Measurements from ENCODE around the gene TRPM5.
A peak's percentile ranks its signal among the peaks of the same experiment; 100 is the strongest.

The TRPM5 gene

GRCh38 chr11:2470495-2470894 is 26.2 kb upstream of the TRPM5 start:
- no peak for DNase-seq

- no peak for DNase-seq
Measured at GRCh38 chr11:2468363-2469235, 24.3 kb upstream of the TRPM5 start.

GRCh38 chr11:2467695-2468055 is 23.4 kb upstream of the TRPM5 start:
- no peak for DNase-seq

- DNase-seq: peak; percentile 26
Measured at GRCh38 chr11:2466869-2467694, 22.8 kb upstream of the TRPM5 start.

GRCh38 chr11:2466069-2466801 is 21.9 kb upstream of the TRPM5 start:
- no peak for DNase-seq

DNA sequence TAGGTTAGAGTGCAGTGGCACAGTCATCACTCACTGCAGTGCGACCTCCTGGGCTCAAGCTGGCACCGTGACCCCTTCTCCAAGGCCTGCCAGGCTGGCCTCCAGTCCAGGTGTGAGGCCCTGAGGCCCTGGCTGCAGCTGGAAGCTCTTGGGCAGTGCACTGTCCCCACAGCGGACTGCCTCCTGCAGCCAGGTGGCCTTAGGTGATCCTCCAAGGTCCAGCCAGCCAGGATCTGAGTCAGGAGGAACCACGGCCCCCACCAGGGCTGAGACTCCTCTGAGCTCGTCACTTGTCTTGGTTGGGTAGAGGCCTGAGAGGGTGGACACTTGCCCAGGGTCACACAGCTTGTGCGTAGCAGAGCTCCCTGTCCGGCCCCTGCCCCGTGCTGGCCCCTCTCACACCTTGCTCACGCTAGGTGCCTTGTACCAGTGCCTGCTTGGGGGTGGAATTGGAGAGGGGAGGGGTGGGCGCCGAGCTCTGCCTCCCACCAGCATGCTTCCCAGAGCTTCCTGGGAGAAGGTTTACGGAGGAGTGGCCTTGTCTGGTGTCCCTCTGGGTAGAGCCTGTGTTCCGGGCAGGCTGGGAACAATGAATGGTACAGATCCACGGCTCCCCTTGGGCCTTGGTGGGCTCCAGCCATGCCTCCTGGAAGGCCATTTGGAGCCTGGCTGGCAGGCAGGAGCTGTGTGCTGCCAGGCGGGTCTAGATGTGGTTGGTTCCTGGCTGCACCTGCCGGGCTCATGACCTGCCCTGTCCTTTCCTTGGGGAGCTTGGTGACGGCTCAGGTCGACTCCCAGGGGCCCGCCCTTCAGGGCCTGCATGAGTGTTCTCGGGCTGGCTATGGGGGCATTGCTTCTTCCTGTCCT is 21.1 kb upstream of the TRPM5 start:
- DNase-seq: no peak

DNA sequence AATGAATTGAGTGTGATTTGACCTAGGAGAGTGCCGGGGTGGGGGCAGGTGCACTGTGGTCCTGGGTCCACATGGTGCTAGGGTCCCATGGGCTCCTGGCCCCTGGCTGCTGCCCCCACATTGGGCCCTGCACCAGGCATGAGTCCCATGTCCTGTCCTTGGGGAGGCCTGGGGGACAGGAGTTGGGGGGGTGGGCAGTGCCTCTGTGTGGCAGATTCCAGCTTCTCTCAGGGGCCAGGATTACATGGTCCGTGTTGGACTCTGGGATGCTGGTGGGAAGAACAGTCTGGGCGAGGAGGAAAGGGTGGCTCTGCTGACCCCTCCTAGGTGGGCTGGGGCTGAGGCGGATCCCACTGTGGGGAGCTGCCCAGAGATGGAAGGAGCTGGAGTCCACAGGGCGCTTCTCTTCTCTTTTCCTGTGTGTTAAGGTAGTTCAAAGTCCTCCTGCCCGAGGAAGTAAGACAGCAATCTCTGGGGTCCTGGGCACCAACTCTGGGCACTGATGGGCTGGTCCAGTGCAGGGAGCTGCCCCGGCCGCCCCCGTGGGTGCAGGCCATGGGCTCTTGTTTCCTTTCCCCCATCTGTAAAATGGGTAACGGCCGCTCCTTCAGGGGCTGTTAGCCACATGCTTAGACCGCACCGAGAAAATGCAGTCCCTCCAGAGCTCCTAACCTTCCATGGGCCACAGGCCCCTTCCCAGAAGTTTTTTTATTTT is 20.3 kb upstream of the TRPM5 start:
- DNase-seq: no peak

DNA sequence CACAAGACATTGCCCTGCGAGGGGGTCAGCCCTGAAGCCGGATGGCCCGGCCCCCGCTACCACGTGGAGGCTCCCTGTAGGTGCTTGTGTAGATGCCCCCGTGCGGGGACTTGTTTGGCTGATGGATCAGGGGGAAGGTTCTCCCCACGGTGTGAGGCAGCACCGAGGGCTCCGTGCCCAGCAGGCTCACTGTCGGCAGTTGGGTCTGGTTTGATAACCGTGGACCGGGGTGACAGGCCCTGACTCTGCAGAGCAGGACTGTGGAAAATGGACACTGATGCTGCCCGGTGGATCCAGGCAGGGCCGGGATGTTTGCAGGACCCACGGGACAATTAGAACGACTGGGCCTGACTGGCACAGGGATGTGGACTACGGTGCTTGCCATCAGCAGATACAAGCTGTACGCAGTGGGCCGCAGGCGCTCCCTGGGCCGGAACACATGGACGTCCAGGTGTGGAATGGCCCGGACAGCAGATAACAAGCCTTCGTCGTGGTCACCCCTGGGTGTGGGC is 19.5 kb upstream of the TRPM5 start:
- no peak for DNase-seq

GRCh38 chr11:2462986-2463765 is 18.9 kb upstream of the TRPM5 start:
- no peak for DNase-seq

- no peak for DNase-seq
Measured at GRCh38 chr11:2462543-2462985, 18.2 kb upstream of the TRPM5 start.

DNA sequence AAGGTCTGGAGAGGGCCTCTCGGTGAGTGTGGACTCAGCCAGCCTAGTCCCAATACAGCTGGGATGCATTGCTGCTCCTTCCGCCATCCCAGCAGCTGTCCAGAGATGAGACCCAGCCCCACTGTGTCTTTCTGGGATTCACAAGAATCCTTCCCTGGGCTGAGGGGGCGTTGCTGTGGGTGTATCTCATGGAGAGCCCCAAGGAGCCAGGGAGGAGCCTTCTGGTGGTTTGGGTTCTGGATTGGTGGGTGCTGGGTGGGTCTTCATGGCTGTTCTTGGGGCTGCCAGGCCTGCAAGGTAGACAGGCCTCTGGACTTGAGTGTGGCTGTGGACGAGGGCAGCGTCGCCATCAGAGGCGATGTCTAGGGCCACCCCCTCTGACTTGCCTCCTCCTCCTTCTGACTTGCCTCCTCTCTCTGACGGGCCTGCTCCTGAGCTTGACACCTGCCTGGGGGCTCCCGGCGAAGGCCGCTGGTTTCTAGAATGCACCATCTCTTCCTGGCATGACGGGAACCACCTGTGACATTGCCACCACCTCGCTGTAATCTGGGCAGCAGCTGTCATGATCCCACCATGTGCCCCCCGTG is 17.7 kb upstream of the TRPM5 start:
- DNase-seq: no peak

GRCh38 chr11:2461253-2461955 is 17.1 kb upstream of the TRPM5 start:
- DNase-seq: no peak

GRCh38 chr11:2460540-2461252 is 16.4 kb upstream of the TRPM5 start:
- no peak for DNase-seq

DNA sequence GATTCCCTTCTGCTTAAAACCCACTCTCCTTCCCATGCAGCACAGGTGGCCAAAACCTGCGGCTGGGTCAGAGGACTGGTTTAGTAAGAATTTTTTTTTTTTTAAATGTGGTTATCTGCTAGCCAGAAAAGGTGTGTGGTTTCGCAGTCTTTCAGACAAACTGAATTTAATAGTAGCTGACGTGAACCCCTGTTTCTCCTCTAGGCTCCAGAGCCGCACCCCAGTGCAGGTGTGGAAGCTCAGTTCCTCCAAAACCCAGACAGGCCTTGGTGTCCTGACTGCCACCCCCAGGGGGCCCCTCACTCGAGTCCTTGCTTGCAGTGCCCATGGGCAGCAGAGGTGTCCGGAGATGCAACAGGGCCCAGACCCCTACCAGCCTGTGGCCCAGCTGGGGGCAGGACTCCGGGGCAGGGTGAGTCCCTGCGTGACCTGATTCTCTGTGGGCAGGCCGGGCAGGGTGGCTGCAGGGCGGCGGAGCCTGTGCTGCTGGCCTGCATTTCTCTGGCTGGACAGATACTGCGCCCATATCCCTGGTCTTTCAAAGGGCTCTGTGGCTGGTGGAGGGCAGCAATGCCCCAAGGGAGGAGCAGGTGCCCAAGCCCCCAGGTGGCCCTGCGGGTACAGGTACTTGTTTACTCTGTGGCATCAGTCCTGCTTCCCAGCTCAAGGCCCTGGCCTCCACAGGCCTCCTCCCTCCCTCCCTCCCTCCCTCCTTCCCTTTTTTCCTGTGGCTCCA is 15.7 kb upstream of the TRPM5 start:
- DNase-seq: no peak

DNA sequence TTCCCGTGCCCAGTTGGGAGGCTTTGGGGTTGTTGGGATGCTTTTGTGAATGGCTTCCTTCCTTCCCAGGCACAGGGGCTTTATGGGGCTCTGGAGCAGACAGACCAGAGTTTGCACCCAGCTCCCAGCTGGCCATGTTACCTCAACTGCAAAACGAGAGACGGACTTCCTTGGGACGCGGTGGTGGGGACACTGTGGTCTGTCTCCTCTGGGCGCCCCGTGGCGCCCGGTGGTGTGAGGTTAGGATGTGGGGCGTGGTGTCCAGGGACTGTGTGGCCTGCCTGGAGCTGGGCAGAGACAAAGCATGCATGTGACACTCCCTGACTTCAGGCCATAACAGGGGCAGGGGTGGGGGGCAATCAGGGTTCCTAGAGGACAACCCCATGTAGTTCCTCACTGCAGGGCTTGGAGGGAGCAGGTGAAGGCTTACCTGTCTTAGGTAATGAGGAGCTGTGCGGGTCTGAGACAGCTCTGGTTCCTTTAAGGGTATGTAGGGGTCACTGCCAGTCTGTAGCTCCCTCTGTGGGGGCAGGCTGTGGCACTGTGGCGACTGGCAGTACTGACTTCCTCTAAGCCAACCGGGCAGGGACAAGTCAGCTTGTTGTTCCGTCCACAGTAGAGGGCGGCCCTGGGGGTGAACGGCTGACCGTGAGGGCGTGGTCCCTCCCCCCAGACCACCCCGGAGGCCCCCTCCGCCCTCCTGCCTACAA is 14.9 kb upstream of the TRPM5 start:
- no peak for DNase-seq

DNA sequence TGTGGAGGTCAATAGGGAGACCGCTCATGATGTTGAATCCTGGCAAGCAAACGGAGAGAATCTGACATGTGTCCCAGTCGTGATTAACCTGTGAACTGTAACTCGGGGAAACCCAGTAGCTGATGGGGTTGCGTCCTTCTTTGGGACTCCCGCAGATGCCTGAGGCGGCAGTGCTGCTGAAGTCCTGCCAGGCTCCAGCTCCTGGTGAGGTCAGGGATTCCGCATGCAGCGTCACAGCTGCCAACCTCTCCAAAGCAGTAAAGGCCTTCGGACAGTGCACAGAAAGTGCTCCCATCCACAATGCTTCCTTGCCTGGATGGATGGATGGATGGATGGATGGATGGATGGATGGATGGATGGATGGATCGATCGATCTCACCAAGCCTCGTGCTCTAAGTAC is 14.0 kb upstream of the TRPM5 start:
- no peak for DNase-seq

DNA sequence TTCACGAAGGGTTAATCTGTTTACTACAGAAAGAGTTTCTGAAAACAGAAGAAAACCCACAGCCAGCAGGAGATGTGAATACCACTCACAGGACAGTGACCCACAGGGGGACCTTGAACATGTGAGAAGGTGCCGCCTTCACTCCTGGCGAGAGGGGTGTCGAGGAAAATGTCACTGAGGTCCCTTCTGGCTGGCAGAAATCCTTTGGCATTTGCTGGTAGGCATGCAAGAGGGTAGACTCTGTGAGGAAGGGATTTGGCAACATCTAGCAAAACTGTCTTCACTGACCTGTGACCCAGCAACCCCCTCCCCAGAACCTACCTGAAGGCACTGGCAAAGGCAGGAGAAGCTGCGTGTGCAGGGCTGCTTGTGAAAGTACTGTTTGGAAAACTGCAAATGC is 9.1 kb upstream of the TRPM5 start:
- no peak for DNase-seq

Data from activated CD4-positive, alpha-beta T cell treated with anti-CD3 and anti-CD28 coated beads, Interleukin-2, amount 50 U/mL, for 1 hour (primary cell).